Hematopoietic multipotent progenitor cell treated with erythropoietin and hydrocortisone succinate and interleukin-3 and kit ligand, for 6 days (in vitro differentiated cells): Measurements from ENCODE around the gene TRERF1.

Experiments used
- DNase-seq: peaks from one replicate; pipeline ENCODE4 v3.0.0-alpha.2; 2015

TRERF1 gene

DNA sequence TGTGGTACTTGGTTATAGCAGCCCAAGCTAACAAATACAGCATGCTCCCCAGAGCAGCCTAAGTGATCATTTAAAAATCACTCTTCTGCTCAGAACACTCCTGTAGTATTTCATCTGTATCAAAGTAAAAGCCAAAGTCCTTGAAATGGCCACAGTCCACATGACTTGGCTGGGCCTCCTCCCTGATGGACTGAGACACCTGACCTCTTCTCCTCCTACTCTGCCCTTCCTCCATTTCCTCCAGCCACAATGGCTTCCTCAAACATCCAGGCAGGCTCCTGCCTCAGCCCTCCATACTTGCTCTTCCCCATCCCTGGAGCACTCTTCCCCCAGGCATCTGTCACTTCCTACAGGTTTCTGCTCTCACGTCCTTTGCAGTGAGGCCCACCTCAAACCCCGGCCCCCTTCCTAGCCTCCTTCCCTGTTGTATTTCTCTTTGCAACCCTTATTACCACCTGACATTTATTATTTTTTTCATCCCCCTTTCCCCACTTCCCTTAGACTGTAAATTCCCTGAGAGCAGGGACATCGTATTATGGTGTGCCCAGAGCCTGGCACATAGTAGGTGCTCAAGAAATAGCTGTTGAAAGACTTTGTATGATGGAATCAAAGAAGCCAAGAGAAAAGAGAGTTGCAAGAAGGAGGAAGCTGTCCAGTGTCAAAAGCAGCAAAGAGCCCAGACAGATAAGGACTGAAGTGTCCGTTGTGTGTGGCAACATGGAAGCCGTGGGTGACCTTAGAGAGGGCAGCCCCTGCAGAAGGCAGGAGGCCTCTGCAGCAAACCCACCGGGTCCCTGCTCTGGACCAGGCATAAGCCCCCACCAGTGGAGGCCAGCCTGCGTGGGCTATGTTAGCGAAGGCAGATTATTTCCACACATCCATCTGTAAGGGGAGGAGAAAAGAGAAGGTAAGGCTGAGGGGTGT lies 87.5 kb downstream of the TRERF1 start:
- peak; percentile 48 for DNase-seq

DNA sequence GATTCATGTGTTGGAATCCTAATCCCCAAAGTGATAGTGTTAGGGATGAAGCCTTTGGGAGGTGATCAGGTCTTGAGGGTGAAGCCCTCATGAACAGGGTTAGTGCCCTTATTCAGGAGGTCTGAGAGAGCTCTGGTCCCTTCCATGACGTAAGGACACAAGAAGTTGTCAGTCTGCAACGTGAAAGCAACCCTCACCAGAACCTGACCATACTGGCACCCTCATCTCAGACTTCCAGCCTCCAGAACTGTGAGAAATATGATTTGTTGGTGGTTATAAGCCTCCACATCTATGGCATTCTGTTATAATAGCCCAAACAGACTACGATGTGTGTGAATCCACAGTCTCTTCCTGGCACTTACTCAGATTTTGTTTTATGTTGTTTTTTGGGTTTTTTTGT lies 90.7 kb downstream of the TRERF1 start:
- DNase-seq = no peak

DNA sequence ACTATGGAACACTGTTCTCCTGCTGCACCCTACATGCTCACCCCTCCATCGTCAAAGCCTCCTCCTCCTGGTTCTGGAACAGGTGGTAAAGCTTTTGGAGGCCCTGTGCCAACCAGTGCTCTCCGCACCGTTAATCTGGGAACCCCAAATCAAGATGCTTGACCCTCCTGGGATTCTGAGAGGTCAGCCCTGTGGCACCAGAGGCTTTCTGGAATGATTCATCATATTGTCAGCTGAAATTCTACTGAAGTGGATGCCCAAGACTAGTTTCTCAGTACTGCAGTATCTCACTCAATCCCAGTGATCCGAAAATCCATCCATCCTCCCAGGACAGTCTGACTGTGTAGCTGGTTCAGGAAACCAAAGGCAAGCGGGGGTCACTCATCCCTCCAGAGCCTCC lies 92.7 kb downstream of the TRERF1 start:
- DNase-seq = no peak

DNA sequence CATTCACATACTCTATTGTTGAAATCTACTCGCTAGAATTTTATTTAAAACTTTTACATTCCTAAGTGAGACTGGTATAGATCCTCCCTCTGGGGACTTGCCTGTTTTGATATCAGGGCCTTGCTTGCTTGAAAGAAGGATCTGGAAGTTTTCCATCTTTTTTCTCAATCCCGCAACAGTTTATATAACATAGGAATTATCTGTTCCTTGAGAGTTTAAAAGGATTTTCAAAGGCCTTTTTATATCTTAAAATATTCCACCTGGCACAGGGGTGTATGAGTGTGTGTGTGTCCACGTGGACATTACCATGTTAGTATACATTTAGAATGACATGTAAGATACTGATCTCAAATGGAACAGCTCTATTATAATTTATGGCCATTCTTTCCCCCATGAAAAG lies 96.3 kb downstream of the TRERF1 start:
- DNase-seq = no peak

DNA sequence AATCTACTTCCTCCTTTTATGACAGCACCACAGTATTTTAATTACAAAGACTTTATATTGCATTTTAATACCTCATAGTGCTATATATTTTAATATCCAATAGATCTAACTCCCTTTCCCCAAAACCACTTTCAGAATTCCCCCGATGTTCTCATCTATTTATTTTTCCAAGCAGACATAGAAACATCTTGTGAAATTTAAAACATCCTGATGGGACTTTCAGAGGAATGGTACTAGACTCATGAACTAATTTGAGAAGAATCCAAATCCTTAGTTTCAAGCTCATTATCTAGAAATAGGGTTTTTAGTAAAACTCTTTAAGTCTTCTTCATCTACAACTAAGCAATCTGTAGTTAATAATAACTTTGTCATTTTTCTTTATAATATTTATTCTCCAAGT lies 97.0 kb downstream of the TRERF1 start:
- no peak for DNase-seq

DNA sequence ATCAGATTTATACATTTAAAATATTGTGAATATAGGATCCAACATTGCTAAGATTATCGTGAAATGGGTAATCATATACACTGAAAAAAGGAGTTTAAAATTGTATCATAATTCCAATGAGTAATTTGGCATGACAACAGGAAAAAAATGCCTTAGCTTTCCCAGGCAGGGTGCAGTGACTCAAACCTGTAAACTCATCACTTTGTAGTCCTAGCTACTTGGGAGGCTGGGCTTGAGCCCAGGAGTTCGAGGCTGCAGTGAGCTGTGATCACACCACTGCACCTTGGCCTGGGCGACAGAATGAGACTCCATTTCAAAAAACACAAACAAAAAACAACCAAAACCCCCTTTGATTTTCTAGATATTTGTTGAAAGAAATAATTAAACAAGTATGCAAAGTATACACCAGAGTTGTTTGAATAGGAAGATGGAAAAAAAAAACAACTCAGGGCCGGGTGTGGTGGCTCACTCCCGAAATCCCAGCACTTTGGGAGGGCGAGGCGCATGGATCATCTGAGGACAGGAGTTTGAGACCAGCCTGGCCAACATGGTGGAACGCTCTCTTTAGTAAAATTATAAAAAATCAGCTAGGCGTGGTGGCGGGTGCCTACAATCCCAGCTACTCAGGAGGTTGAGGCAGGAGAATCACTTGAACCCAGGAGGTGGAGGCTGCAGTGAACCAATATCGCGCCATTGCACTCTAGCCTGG lies 98.7 kb downstream of the TRERF1 start:
- DNase-seq = no peak

DNA sequence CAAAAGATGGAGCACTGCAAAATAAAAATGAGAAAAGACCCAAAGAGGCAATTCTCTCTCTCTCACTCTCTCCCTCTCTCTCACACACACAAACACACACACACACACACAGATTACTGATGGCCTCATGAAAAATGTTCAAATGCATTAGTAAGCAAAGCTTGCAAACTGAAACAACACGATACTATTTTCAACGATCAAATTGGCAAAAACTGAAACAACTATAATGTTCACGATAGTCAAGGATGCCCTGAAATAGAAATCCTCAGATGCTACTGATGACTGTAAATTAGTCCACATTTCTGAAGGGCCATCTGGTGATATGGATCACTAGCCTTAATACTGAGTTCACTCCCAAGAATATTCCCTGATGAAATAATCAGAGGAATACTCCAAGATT lies 100.8 kb downstream of the TRERF1 start:
- DNase-seq = no peak

DNA sequence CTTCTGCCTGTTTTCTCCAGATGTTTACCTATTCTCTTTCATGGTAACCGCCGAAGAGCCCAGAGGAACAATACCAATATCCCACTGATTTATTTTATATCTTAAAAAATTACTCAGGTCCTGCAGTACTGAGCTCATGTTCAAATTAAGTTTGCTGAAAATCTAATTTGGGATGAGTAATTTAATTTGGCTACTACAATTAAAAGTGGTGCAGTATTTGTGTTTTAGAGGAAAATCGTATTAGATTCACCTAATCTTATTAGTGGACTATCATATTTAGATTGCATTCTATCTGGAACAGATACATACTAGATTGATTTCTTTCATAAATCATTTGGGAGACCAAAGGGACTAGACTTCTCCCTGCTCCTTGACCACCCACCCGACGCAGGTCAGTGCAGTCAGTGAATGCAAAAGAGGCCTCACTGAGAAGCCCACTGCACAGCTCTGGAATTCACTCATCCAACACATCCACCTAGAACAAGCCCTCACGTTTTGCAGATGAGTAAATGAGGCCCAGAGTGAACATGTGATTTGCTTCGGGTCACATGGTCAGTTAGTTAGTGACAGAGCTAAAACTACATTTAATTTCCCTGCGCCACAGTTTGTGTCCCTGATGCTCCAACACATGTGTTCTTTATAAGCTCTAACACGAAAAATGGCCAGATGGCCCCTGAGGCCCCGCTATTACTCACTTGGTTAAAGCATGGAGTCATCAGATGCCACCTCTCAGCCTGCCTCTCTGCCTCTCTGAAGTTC lies 101.8 kb downstream of the TRERF1 start:
- DNase-seq = no peak

DNA sequence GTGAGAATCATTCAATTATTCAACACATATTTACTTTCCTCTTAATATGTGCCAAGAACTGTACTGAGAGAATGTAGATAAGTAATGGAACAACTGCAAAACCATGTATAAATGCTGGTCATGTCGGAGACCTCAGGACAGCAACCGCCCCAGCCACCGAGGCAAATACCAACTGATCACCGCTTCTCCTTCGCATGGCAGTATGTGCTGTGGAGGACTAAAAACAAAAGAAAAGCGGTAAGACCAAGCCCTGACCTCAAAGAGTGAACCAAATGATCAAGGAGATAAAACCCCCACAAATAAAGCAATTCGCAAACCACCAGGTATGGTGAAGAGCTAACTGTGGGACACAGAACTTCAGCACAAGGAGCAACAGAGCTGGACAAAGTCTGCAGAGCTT lies 104.3 kb downstream of the TRERF1 start:
- no peak for DNase-seq

DNA sequence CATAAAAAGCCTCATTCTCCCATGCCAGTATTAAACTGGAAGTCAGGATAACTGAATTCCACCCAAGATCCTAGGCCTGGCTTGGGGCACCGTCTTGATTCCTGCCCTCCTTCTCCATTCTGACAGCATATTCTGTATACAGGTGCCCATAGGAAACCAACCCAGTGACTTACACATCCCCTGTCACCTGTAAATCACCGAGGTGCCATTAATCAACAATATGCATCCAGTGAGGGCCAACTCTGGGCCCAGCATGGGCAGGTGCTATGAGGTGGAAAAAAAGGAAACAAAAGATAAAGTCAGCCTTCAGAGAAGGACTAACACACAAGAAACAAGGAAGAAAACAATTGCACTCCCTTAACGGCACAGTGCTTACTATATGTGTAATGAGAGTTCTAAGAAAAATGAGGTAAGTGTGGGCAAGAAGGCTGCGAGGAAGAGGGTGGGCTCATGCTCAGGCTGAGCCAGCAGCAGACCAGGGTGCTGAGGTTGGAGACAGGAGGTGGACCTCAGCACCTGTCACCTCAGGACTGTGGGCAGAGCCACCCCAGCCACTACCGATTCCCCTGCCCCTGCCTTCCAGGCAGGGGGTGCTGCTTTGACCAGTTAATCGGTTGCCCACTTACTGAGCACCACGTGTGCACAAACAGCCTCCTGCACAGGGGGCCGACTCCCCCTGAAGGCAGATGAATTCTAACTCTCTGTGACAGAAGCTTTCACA lies 105.9 kb downstream of the TRERF1 start:
- DNase-seq = no peak

DNA sequence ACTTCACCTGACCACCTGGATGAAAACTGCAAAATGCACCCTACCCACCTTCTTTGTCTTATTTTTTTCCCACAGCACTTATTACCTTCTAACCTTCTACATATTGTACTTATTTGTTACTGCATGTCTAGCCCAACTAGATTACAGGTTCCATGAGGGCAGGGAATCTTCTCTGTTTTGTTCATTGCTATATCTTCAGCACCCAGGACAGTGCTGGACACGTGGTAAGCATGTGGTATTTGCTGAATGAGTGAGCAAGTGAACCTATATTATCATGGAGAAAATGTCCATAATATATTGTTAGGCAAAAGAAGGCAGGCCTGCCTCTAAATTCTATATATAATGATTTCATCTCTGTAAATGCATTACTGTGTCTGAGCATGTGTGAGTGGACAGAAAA lies 107.0 kb downstream of the TRERF1 start:
- DNase-seq = no peak

DNA sequence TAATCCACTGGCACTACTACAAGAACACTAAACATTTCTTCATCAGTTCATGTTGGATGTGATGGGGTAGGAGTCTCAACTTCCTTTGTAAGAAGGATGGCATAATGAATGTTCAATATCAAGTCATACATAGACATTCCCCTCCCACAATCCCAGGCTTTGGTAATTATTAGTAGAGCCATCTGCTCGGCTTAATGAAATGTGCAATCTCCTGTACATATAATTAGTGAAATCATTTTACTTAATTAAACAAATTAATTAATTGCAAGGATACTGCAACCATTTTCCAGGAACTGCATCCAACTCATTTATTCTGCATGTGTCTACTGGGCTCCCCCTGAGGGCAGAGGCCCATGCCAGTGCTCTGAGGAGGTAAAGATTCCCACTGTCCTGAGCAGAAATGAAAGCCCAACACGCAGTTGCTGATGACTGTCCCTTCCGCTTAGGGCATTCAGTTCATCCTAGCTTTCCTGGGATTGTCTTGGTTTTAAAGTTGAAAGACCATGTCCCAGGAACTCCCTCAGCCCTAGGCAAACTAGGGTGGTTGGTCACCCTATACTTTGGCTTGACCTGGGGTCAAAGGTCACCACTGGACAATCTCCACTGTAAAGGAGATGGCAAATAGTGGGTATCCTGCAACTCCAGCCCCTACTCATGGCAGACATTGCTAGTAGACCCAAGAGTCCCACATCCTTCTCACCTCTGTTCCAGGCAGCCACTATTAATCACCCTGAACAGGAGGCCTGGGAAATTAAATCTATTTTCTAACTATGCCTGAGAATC lies 109.8 kb downstream of the TRERF1 start:
- DNase-seq = no peak

DNA sequence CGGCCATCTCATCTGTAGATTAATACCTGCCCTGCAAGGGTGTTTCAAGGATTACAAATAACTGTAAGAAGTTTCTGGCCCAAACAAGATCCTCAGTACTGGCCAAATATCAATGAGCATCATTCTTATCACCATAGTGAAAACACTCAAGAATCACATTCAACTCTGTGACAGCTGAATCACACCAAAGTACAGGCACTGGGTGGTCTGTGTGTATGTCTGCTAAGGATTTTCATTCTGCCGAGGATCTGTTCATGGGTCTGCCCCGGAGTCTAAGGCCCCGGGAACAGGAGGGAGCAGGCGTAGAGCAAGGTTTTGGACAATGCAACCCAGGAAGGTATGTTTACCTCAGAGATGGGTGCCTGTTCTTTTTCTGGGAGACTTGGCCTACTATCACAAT lies 110.5 kb downstream of the TRERF1 start:
- no peak for DNase-seq

DNA sequence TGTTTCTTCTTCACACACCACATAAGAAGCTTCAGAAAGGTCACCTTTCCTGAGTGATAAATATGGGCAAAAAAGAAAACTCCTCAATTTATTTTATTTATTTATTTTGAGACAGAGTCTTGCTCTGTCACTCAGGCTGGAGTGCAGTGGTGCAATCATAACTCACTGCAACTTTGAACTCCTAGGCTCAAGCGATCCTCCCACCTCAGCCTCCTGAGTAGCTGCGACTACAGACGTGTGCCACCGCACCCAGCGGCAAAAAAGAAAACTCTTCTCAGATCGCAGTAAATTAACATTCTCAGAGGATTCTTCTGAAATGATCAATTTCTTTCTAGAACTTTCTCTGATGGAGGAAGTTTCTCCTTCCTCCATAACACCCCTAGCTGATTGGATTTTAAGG lies 111.2 kb downstream of the TRERF1 start:
- DNase-seq = no peak

DNA sequence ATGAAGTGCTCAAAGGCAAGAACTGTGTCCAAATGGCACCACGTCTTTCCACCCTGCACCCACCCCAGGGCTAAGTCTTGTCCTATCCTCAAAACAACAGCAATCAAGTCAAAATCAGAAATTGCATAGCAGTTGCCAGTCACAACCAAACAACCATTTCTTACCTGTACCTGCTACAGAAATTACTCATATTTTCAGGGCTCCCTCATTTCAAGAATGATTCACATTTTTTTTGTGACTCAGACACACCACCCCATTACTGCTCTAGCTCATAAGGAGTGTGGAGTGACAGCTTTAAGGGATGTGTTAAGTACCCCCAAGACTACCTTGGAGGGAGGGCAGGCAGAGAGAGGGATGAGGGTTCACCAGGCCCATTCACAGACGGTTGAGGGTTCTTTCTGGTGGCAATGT lies 111.7 kb downstream of the TRERF1 start:
- no peak for DNase-seq

DNA sequence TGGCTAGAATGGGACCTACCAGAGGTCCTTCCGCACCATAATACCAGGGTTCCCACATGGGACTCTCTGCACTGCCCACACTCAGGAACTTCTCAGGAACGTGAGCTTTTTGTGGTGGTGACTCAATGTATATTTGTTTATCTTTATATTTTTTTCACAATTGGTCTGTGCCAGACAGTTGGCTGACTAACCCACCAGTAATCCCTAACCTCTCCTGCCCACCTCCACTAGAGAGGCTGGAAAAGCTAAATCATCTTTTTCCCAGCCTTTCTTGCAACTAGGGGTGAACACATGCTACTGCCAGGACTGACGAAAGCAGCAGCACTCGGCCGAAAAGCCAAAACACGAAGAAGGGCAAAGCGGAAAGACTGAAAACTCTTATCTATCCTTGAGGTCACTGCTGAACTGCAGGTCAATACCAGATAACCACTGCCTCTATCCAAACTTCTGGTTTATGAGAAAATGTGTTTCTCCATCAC lies 112.9 kb downstream of the TRERF1 start:
- peak; percentile 79 for DNase-seq

DNA sequence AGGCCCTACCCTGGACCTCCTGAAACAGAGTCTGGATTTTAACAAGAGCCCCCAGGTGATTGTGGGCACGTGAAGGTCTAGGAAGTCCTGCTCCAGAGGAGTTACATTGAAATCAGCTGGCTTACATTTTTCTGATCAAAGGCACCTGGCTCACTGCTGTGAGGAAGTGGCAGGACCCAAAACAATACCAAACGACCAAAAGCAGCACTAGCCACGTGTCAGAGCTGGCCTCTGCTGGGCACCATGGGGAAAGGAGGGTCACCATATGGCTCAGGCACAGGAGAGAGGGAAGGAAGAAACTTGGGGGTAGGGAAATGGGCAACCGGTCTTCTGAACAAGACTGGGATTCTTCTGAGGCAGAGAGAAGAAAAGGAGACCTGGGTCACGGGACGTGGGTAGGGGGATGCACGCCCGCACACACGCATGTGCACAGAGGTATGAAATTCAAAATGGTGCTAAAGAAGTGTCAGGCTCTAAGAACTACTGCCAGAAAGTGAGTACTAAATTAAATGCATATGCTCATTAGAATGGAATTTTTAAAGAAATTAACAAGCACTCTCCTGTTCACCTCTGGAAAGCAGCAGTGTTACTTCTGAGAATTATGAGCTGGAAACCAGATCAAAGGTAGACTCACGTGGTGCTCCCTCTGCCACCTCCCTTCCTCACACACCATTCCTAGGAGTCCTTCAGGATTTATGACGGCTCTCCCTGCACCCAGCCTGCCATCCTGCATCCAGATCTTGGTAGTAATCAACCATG lies 113.6 kb downstream of the TRERF1 start:
- no peak for DNase-seq

DNA sequence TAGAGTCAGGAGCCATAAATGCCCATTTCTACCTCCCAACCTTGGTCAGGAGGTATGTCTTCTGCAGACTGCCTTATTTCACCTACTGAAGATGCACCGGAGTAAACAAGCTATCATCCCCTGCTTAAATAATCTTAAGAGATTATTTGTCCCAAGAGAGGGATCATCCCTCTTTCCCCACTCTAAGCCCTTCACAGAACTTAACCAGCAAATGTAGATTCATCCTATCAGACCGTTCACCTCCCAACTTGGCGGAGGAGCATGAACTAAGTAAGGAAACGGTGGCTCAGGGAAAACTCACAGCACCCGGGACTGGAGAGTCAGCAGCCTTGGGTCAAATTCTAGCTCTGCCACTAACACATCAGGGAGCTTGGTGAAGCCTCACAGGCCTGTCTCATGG lies 115.3 kb downstream of the TRERF1 start:
- DNase-seq = no peak

DNA sequence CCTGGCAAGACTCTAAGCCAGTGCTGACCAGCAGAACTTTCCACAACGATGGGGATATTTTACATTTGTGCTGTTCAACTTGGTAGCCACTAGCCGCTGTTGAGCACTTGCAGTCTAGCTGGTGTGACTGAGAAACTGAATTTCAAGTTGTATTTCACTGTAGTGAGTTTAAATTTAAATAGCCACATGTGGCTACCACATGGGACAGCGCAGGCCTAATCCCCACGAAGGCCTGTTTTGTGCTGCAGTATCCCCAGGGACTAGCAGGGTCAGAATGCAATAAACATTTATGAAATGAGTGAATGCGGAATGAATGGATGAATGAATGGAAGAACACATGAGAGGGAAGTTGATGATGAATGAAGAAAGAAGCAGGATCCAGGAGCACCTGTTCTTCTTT lies 115.8 kb downstream of the TRERF1 start:
- DNase-seq = no peak

DNA sequence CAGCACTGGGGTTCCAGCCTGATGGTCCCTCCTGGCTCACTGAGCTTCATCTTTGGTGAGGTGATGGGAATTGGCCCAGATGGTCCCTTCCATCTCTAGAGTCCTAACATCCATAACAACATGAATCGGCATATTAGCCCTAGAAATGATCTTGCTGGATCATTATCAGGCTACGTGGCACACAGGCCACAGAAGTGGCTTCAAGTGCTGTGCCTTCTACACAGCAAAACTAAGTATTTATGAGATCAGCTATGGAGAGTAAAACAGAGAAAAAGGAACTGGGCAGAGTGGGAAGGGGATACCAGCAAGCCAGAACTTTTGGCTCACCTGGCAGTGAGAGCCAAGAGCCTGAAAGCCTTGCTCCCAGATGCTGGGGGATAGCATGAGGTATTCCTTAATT lies 116.9 kb downstream of the TRERF1 start:
- no peak for DNase-seq

DNA sequence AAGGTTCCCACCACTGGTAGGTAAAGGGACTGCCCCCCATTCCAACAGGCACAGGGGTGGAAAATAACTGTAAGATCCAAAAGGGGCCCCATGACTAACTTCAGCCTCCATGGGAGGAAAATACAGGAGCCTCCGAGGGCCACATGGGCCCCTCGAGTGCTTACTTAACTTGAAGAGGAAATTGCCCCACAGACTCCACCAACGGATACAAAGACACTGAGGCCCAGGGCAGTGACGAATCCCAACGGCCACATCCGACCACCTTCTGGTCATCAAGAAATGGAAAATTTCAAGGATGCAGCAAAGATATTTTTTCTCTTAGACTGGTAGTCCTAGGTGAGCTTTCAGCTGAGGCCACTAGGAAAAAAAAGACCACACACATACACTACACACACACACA lies 118.1 kb downstream of the TRERF1 start:
- DNase-seq = peak; percentile 52
